Astrocyte (in vitro differentiated cells and primary cell): ENCODE measurements around the gene SSBP2. TPM values are rescaled to one million over a fixed set of nuclear protein-coding genes. Genes with fewer than 3 reads are reported as not detected.

Experiments
- DNase-seq: peaks from one replicate; pipeline ENCODE4 v3.0.0-alpha.2; 2010; ENCODE audit warnings: low read depth
- FAIRE-seq: peaks from 2 replicates; lab custom pipeline; 2011; peaks lifted over from hg19 to GRCh38; lab: Jason Lieb, UNC
- H2AFZ ChIP-seq: 2 replicates; pipeline ENCODE4 v1.6.0; 2012; ENCODE audit warnings: low read depth, low read length, inconsistent platforms
- H3K27ac ChIP-seq: 2 replicates; pipeline ENCODE4 v1.5.1; 2011; ENCODE audit warnings: low read depth, low read length, inconsistent platforms
- H3K27me3 ChIP-seq: 2 replicates; pipeline ENCODE4 v1.6.0; 2011; ENCODE audit warnings: low read length, inconsistent platforms; ENCODE audit not compliant: insufficient read depth
- H3K36me3 ChIP-seq: 2 replicates; pipeline ENCODE4 v1.5.1; 2011; ENCODE audit warnings: low read length, inconsistent platforms; ENCODE audit not compliant: insufficient read depth
- H3K4me1 ChIP-seq: 2 replicates; pipeline ENCODE4 v1.5.1; 2011; ENCODE audit warnings: low read length, inconsistent platforms; ENCODE audit not compliant: insufficient read depth
- H3K4me2 ChIP-seq: 2 replicates; pipeline ENCODE4 v1.6.0; 2012; ENCODE audit warnings: low read length, inconsistent platforms
- H3K4me3 ChIP-seq: 2 replicates; pipeline ENCODE4 v1.5.1; 2011; ENCODE audit warnings: low read depth, mild to moderate bottlenecking, low read length, inconsistent platforms; ENCODE audit not compliant: insufficient read depth
- H3K79me2 ChIP-seq: 2 replicates; pipeline ENCODE4 v1.6.0; 2012; ENCODE audit warnings: mild to moderate bottlenecking, low read length, inconsistent platforms; ENCODE audit not compliant: insufficient read depth
- H3K9ac ChIP-seq: 2 replicates; pipeline ENCODE4 v1.6.0; 2012; ENCODE audit warnings: mild to moderate bottlenecking, low read length, inconsistent platforms
- H3K9me3 ChIP-seq: 2 replicates; pipeline ENCODE4 v1.5.1; 2012; ENCODE audit warnings: low read depth, mild to moderate bottlenecking, low read length, inconsistent platforms; ENCODE audit not compliant: insufficient read depth
- H4K20me1 ChIP-seq: 2 replicates; pipeline ENCODE4 v1.6.0; 2012; ENCODE audit warnings: low read length, inconsistent platforms; ENCODE audit not compliant: insufficient read depth
- H3K27ac Mint-ChIP-seq: one replicate; pipeline ENCODE4 v1.8.0; 2021; ENCODE audit warnings: mild to moderate bottlenecking, mixed read lengths; ENCODE audit not compliant: unreplicated experiment
- H3K27me3 Mint-ChIP-seq: one replicate; pipeline ENCODE4 v1.8.0; 2021; ENCODE audit warnings: low read depth, mixed read lengths; ENCODE audit not compliant: unreplicated experiment
- H3K36me3 Mint-ChIP-seq: one replicate; pipeline ENCODE4 v1.8.0; 2021; ENCODE audit warnings: low read depth, mixed read lengths; ENCODE audit not compliant: unreplicated experiment
- H3K4me1 Mint-ChIP-seq: one replicate; pipeline ENCODE4 v1.8.0; 2021; ENCODE audit warnings: low read depth, mixed read lengths; ENCODE audit not compliant: unreplicated experiment
- H3K4me3 Mint-ChIP-seq: one replicate; pipeline ENCODE4 v1.8.0; 2021; ENCODE audit warnings: mild to moderate bottlenecking, moderate library complexity, mixed read lengths; ENCODE audit not compliant: unreplicated experiment
- H3K9me3 Mint-ChIP-seq: one replicate; pipeline ENCODE4 v1.8.0; 2021; ENCODE audit warnings: mild to moderate bottlenecking, mixed read lengths; ENCODE audit not compliant: unreplicated experiment
- CTCF ChIP-seq: IDR thresholded peaks from 2 replicates; pipeline ENCODE4 v1.5.1; 2011; ENCODE audit warnings: low read depth, mild to moderate bottlenecking, inconsistent platforms, low read length, moderate library complexity; ENCODE audit not compliant: insufficient read depth
- EZH2 ChIP-seq: IDR thresholded peaks from 2 replicates; pipeline ENCODE4 v1.6.1; 2012; ENCODE audit warnings: mild to moderate bottlenecking, low read length, inconsistent platforms; ENCODE audit not compliant: insufficient read depth
- total RNA-seq: library from RNA; stranded (reverse); gene quantifications from 2 replicates; pipeline ENCODE4 v1.2.1, GENCODE V29; 2021

The SSBP2 gene
- total RNA-seq, 1 donor from 2014 or later = 59.8 TPM

GRCh38 chr5:81422671-81423070 lies 328.2 kb downstream of the SSBP2 start:
- H3K4me1 Mint-ChIP-seq = peaks cover 36% of the 10 kb centered on the region
- FAIRE-seq (peak; percentile 65), DNase-seq (peak; percentile 83)
- no peaks in the 10 kb centered on the region for H3K27me3 Mint-ChIP-seq
- no peak overlapping the region for H3K4me3 Mint-ChIP-seq
- peaks cover 5% of the 10 kb centered on the region for H3K36me3 Mint-ChIP-seq
- Histone ChIP-seq H2AFZ (no peak overlapping the region), H3K4me3 (no peak overlapping the region), H3K79me2 (no peaks in the 10 kb centered on the region), H3K36me3 (no peaks in the 10 kb centered on the region), H3K9me3 (no peaks in the 10 kb centered on the region), H3K4me2 (peak overlapping the region; percentile 34), H3K9ac (peak overlapping the region; percentile 35), H3K4me1 (peaks cover 31% of the 10 kb centered on the region), H3K27ac (peak overlapping the region; percentile 68), H4K20me1 (no peaks in the 10 kb centered on the region), H3K27me3 (no peaks in the 10 kb centered on the region)
- TF ChIP-seq EZH2 (no peak), CTCF (no peak)
- H3K9me3 Mint-ChIP-seq = no peaks in the 10 kb centered on the region
- no peak overlapping the region for H3K27ac Mint-ChIP-seq

- H3K27ac Mint-ChIP-seq = peak overlapping the region; percentile 94
- no peaks in the 10 kb centered on the region for H3K79me2 ChIP-seq
- no peaks in the 10 kb centered on the region for H3K27me3 Mint-ChIP-seq
- no peak overlapping the region for H2AFZ ChIP-seq
- H3K36me3 ChIP-seq = no peaks in the 10 kb centered on the region
- no peaks in the 10 kb centered on the region for H4K20me1 ChIP-seq
- peak overlapping the region; percentile 93 for H3K27ac ChIP-seq
- H3K4me2 ChIP-seq = peak overlapping the region; percentile 78
- peak; percentile 96 for DNase-seq
- FAIRE-seq = peak; percentile 99
- peak overlapping the region; percentile 2 for H3K4me3 Mint-ChIP-seq
- H3K36me3 Mint-ChIP-seq = peaks cover 2% of the 10 kb centered on the region
- H3K4me3 ChIP-seq = no peak overlapping the region
- peaks cover 27% of the 10 kb centered on the region for H3K4me1 ChIP-seq
- H3K4me1 Mint-ChIP-seq = peaks cover 32% of the 10 kb centered on the region
- TF ChIP-seq EZH2 (no peak), CTCF (no peak)
- H3K9me3 ChIP-seq = no peaks in the 10 kb centered on the region
- H3K9me3 Mint-ChIP-seq = no peaks in the 10 kb centered on the region
- H3K27me3 ChIP-seq = no peaks in the 10 kb centered on the region
- peak overlapping the region; percentile 81 for H3K9ac ChIP-seq
Measured at GRCh38 chr5:81420039-81420667, 330.7 kb downstream of the SSBP2 start.

GRCh38 chr5:81418606-81419005 lies 332.3 kb downstream of the SSBP2 start:
- FAIRE-seq = peak; percentile 43
- peaks cover 32% of the 10 kb centered on the region for H3K4me1 Mint-ChIP-seq
- H3K9me3 ChIP-seq = no peaks in the 10 kb centered on the region
- no peak overlapping the region for H2AFZ ChIP-seq
- H3K9me3 Mint-ChIP-seq = no peaks in the 10 kb centered on the region
- TF ChIP-seq EZH2 = no peak
- no peak for TF ChIP-seq CTCF
- no peak overlapping the region for H3K9ac ChIP-seq
- no peak overlapping the region for H3K27ac Mint-ChIP-seq
- no peaks in the 10 kb centered on the region for H3K27me3 ChIP-seq
- H3K36me3 Mint-ChIP-seq = peaks cover 2% of the 10 kb centered on the region
- no peaks in the 10 kb centered on the region for H4K20me1 ChIP-seq
- H3K4me3 ChIP-seq = no peak overlapping the region
- H3K79me2 ChIP-seq = no peaks in the 10 kb centered on the region
- no peak for DNase-seq
- no peak overlapping the region for H3K4me3 Mint-ChIP-seq
- peaks cover 24% of the 10 kb centered on the region for H3K4me1 ChIP-seq
- no peak overlapping the region for H3K4me2 ChIP-seq
- H3K36me3 ChIP-seq = no peaks in the 10 kb centered on the region
- H3K27me3 Mint-ChIP-seq = no peaks in the 10 kb centered on the region
- H3K27ac ChIP-seq = no peak overlapping the region
